BJ (cell line): ENCODE data around the gene SLC16A4. TPM values are rescaled to one million over a fixed set of nuclear protein-coding genes. Genes with fewer than 3 reads are reported as not detected.

ENCODE experiments used
- CTCF ChIA-PET: fragments of 350-600 bp; formaldehyde crosslinking; extraction: SDS; loops from one replicate; lab custom pipeline; 2021; ENCODE audit warnings: antibody characterized with exemption, inconsistent platforms; lab: Yijun Ruan, JAX
- POLR2A ChIA-PET: fragments of 300-600 bp; sonication (Branson Sonifier 250); formaldehyde crosslinking; extraction: SDS; loops from one replicate; lab custom pipeline; 2021; ENCODE audit warnings: antibody characterized with exemption; lab: Charles Lee
- DNase-seq: peaks from one replicate; pipeline ENCODE4 v3.0.0-alpha.2; 2011; ENCODE audit warnings: low read depth
- H3K27me3 ChIP-seq: 2 replicates; pipeline ENCODE4 v1.6.0; 2011; ENCODE audit warnings: low read length; ENCODE audit not compliant: control insufficient read depth, insufficient read depth
- H3K36me3 ChIP-seq: 2 replicates; pipeline ENCODE4 v1.5.1; 2011; ENCODE audit warnings: low read length; ENCODE audit not compliant: control insufficient read depth, insufficient read depth
- H3K4me3 ChIP-seq: 2 replicates; pipeline ENCODE4 v1.5.1; 2011; ENCODE audit warnings: low read depth, mild to moderate bottlenecking, control low read depth, low read length
- CTCF ChIP-seq: IDR thresholded peaks from 2 replicates; pipeline ENCODE4 v1.5.1; 2011; ENCODE audit warnings: low read depth, mild to moderate bottlenecking, control low read depth, inconsistent platforms, low read length, moderate library complexity; ENCODE audit not compliant: insufficient read depth
- polyA plus RNA-seq: library from polyadenylated mRNA; depleted of rRNA; stranded (reverse); fragments of >200 nt; gene quantifications from 2 replicates; pipeline ENCODE4 v1.2.3, GENCODE V29; 2011

The SLC16A4 gene
- polyA plus RNA-seq, 1 experiment = 20.8 TPM

GRCh38 chr1:110344152-110344551, 46.7 kb downstream of the SLC16A4 start:
- CTCF ChIA-PET = interaction anchor here (0.6 kb wide), 1 partner anchor 112 kb away, joined by 3 read pairs; no protein-coding TSS in a partner anchor
- POLR2A ChIA-PET = no interaction called here
- no peak overlapping the region for H3K4me3 ChIP-seq
- H3K27me3 ChIP-seq = no peaks in the 10 kb centered on the region
- DNase-seq = no peak
- H3K36me3 ChIP-seq = peaks cover 6% of the 10 kb centered on the region; the same call in 1 of the 2 replicates
- TF ChIP-seq CTCF = no peak

- ChIA-PET POLR2A (no interaction called here), CTCF (interaction anchor here (0.7 to 1.0 kb wide), 2 partner anchors 72 to 103 kb away, joined by 3 read pairs; no protein-coding TSS in a partner anchor)
- Histone ChIP-seq H3K36me3 (peaks cover 6% of the 10 kb centered on the region; the same call in 1 of the 2 replicates), H3K4me3 (no peak overlapping the region), H3K27me3 (no peaks in the 10 kb centered on the region)
- no peak for DNase-seq
- TF ChIP-seq CTCF = no peak
Observed at GRCh38 chr1:110343249-110343648, 47.6 kb downstream of the SLC16A4 start.

DNA sequence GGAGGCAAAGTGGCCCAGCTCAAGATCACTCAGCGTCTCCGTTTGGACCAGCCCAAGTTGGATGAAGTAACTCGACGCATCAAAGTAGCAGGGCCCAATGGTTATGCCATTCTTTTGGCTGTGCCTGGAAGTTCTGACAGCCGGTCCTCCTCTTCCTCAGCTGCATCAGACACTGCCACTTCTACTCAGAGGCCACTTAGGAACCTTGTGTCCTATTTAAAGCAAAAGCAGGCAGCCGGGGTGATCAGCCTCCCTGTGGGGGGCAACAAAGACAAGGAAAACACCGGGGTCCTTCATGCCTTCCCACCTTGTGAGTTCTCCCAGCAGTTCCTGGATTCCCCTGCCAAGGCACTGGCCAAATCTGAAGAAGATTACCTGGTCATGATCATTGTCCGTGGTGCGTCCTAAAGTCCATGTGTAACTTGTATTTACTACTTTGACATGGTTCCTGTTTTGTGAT, 48.9 kb downstream of the SLC16A4 start:
- ChIA-PET CTCF (interaction anchor here (0.8 to 1.0 kb wide), 2 partner anchors 149 to 254 kb away, joined by 3 read pairs; no protein-coding TSS in a partner anchor), POLR2A (no interaction called here)
- peak overlapping the region; percentile 3; the same call in 1 of the 2 replicates for H3K4me3 ChIP-seq
- H3K27me3 ChIP-seq = no peaks in the 10 kb centered on the region
- TF ChIP-seq CTCF = no peak
- no peak for DNase-seq
- H3K36me3 ChIP-seq = peaks cover 6% of the 10 kb centered on the region; the same call in 1 of the 2 replicates

DNA sequence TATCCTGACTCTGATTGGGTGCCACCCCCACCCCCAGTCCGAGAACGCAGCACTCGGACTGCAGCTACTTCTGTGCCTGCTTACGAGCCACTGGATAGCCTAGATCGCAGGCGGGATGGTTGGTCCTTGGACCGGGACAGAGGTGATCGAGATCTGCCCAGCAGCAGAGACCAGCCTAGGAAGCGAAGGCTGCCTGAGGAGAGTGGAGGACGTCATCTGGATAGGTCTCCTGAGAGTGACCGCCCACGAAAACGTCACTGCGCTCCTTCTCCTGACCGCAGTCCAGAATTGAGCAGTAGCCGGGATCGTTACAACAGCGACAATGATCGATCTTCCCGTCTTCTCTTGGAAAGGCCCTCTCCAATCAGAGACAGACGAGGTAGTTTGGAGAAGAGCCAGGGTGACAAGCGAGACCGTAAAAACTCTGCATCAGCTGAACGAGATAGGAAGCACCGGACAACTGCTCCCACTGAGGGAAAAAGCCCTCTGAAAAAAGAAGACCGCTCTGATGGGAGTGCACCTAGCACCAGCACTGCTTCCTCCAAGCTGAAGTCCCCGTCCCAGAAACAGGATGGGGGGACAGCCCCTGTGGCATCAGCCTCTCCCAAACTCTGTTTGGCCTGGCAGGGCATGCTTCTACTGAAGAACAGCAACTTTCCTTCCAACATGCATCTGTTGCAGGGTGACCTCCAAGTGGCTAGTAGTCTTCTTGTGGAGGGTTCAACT, 49.5 kb downstream of the SLC16A4 start:
- no peaks in the 10 kb centered on the region for H3K27me3 ChIP-seq
- peaks cover 6% of the 10 kb centered on the region; the same call in 1 of the 2 replicates for H3K36me3 ChIP-seq
- H3K4me3 ChIP-seq = no peak overlapping the region
- no peak for DNase-seq
- TF ChIP-seq CTCF = no peak
- ChIA-PET CTCF (interaction anchor here (0.6 to 9.6 kb wide), 5 partner anchors 8 to 253 kb away, joined by 3 to 77 read pairs (median 3); partner anchors contain the start of gene KCNC4), POLR2A (no interaction called here)

- no peak for DNase-seq
- H3K27me3 ChIP-seq = no peaks in the 10 kb centered on the region
- POLR2A ChIA-PET = no interaction called here
- TF ChIP-seq CTCF = peak; percentile 15; the same call in 1 of the 2 replicates
- CTCF ChIA-PET = interaction anchor here (1.2 to 9.6 kb wide), 5 partner anchors 10 to 131 kb away, joined by 3 to 77 read pairs (median 13); partner anchors contain the start of gene KCNC4
- peaks cover 6% of the 10 kb centered on the region; the same call in 1 of the 2 replicates for H3K36me3 ChIP-seq
- peak overlapping the region; percentile 96 for H3K4me3 ChIP-seq
Observed at GRCh38 chr1:110340207-110340468, 50.7 kb downstream of the SLC16A4 start.
